Putamen (tissue), 1 donor: ENCODE data around the gene RBKS.
"Not testable (repeated sequence)": the region's sequence is repeated elsewhere in the genome, so short reads cannot be mapped to it uniquely, and the experiment has no call there.

ENCODE experiments used
- DNase-seq: peaks from one replicate; pipeline ENCODE4 v3.0.0-alpha.2; 2016; ENCODE audit warnings: low spot score

RBKS gene

GRCh38 chr2:27871802-27872201 is 18.4 kb downstream of the RBKS start:
- no peak for DNase-seq

DNA sequence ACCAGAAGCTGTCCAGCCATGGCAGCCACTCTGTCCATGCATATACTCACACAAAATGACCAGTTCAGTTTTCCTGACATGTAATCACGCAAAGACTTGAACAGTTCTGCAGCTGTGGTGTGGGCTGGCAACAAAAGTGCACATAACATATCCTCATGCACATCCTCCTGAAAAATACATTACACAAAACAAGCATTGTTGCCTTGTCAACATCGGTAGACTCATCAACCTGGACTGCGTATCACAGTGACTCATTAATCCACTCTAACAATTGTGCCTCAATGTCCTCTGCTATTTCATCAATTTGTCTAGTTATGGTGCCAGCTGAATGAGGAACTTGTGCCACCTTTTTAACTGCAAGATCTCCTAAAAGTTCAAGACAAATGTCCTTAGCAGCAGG is 19.5 kb downstream of the RBKS start:
- no peak for DNase-seq

DNA sequence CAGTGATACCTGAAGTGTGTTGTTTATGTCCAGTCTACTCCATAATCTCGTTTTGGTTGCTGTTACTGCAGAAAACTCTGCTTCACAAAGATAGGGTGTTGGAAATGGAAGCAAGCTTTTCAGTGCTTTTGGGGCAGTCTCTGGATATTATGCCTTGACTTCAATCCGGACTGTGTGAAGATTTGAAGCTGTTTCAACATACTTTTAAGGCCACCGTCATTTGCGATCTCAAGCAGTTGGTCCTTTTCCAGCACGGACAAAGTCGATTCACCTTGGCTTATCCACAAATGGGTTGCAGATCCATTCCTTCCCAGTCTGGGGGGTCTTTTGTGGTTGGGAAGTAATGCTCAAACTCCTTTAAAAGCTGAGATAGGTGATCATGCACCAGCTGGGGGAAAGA is 20.4 kb downstream of the RBKS start:
- DNase-seq = no peak

GRCh38 chr2:27866237-27866636 is 23.9 kb downstream of the RBKS start:
- DNase-seq = no peak

- DNase-seq = not testable (repeated sequence)
Measured at GRCh38 chr2:27863955-27864354, 26.2 kb downstream of the RBKS start.

GRCh38 chr2:27863146-27863545 is 27.0 kb downstream of the RBKS start:
- peak; percentile 61 for DNase-seq

- DNase-seq = peak; percentile 65
Measured at GRCh38 chr2:27860111-27860510, 30.1 kb downstream of the RBKS start.

DNA sequence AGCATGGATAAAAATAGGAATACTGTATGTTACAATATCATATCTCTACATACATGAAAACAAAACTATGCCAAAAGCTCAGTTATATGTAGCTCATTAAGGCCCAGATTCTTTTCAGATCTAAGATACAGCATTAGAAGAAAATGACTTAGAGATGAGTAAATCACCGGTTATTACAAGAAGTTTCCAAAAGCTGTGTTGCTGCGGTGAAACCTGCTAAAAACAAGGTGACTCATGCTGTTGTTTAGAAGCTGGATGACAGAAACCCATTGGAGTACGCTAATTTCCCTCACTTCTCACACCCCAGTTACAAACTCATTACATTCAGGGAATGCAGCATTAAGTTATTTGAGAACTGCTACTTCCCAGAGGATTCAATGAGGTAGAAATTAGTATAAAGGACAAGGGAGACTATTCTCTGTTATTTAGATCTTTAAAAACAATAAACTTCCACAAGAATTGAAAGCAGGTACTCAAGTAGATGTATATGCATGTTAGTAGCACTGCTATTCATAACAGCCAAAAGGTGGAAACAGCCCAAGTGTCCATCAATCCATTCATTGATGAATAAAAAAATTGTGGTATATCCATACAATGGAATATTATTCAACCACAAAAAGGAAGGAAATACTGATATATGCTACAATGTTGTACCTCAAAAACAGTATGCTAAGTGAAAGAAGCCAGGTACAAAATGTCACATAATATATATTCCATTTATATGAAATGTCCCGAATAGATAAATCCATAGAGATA is 32.6 kb downstream of the RBKS start:
- no peak for DNase-seq

DNA sequence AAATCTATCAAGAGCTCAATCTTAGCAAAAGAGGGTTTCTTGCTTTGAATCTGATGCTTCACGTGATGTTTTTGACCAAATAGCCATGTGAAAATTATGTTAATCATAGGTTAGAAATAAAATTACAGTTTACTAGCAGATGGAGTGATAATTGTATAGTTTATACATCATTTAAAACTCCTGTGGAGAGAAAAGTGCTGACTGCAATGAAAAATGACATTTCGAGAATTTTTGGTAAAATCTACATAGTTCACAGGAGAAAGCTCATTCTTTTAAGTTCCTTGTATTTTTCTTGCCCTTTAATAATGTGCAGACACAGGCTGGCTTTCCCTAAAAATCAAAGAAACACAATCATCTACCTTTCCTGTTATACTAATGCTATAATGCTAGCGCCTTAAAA is 33.2 kb downstream of the RBKS start:
- no peak for DNase-seq

- DNase-seq = no peak
Measured at GRCh38 chr2:27856386-27856785, 33.8 kb downstream of the RBKS start.

- no peak for DNase-seq
Measured at GRCh38 chr2:27855476-27855875, 34.7 kb downstream of the RBKS start.

- DNase-seq = no peak
Measured at GRCh38 chr2:27854229-27854862, 35.8 kb downstream of the RBKS start.

DNA sequence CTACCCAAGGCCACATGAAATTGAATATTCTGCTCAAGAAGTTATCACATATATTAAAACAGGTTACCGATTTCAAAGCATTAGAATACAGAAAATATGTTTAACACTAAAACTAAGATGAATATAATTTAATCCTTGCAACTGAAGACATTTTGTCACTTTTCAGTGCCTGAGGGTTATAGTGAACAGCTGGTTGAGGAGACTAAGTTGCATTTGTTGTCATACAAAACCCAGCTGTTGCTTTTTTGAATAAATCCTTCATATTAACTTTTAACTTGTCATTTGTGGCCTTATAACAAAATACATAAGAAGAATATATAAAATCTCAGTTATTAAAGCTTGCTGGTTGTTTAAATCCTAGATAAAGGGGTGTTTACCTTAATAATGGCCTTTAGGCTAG is 37.5 kb downstream of the RBKS start:
- no peak for DNase-seq

DNA sequence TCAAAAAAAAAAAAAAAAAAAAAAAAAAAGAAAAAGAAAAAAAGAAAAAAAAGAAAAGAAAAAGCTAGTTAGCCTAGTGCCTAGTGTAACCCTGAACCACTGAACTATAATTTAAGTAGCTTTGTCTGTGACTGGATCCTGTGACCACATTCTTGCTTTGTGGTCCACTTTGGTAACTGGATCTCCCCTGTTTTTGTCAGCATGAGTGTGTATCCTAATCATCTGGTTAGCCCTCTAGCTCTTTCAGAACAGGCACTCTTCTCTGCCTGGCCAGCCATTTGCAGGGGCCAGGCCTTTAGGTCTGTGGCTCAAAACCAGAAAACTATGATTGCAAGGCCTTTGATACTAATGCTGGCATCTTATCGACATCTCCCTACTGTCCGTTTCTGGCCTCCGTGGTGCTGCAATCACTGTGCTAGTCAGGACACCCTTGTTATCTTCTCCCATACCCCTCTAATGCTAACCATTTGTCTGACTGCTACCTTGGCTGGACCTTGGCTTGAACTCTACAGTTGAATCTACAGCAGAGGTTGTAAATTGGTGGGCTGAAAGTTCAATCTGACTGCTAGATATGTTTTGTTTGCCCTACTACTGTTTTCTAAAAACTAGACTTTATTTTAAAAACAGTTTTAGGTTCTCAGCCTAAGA is 40.5 kb downstream of the RBKS start:
- no peak for DNase-seq

DNA sequence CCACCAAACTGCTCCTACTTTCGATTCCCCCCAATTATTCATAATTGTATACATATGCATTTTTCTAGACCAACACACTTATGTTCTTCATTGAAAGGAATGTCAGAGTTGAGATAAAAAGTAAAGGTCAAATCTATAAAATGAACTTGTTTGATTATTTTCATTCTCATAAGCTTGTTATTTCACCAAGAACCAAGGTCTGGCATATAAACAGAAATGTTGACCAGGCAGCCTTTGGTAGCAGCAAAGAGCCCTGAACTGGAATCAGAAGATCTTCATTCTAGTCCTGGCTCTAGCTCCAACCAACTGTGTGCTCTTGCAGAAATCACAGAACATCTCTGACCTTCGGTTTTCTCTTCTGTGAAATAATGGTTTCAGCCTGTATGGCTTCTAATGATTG is 42.9 kb downstream of the RBKS start:
- DNase-seq = no peak

- no peak for DNase-seq
Measured at GRCh38 chr2:27844821-27845255, 45.3 kb downstream of the RBKS start.

GRCh38 chr2:27843992-27844391 is 46.2 kb downstream of the RBKS start:
- no peak for DNase-seq

DNA sequence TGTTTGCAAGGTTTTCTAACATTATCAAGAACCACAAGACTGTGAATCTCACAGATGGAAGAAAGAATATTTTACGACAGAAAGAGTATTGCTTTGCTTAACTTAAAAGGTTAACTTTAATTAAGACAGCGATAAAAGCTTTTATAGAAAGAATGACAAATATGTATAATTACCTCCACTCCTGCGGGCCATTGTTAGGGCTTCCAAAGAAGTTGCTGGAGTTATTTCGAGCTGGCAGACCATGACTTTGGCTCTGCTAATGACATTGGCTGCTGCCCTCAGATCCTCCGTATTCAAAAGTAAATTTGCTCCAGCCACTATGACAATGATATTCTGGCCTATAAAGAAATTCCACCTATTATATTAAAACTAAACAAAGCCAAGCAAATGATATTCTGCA is 47.3 kb downstream of the RBKS start:
- DNase-seq = no peak

GRCh38 chr2:27839022-27839618 is 51.1 kb downstream of the RBKS start:
- no peak for DNase-seq

- no peak for DNase-seq
Measured at GRCh38 chr2:27838502-27838901, 51.7 kb downstream of the RBKS start.

DNA sequence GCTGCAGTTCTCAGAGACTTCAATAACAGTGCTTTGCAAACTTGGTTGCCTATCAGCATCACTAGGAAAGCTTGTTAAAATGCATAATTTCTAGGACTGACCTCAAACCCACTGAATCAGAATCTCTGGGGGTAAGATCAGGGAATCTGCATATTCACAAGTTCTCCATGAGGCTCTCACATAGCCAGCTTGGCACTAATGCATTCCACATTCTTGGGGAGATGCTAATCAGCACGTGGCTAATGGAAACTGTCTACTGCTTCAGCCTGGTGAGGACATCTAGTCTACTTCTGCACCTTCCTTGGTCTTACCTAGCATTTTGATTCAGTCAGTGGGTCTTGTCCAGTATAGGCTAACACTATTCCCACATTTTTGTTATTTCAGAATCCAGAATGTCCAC is 56.3 kb downstream of the RBKS start:
- DNase-seq = no peak

DNA sequence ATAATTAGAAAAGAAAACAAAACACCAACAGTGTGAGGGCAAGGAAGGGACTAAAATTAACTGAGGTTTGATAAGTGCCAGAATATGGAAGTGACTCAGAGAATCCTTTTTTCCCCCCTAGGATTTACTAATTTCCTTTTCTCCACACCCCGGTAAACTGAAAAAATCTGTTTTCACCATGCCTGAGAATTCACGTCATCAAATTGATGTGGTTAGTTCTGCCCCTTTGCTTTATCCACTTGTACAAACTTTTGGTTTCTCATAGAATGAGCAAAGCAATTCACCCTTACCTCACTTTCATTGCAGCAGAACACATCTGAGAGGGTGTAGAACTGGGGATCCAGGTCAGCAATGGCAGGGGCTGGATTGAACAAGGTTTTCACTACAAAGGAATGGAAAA is 57.8 kb downstream of the RBKS start:
- no peak for DNase-seq
